OCI-LY1 (cell line): ENCODE results near the gene OR10J4.

Source experiments
- H2AFZ ChIP-seq: fragments of 200-600 bp; sonication (generic), shearing (Covaris generic); 2 replicates; pipeline ENCODE4 v1.6.0; 2014; ENCODE audit warnings: antibody characterized with exemption, mild to moderate bottlenecking, low read length
- H3F3A ChIP-seq: fragments of 200-600 bp; sonication (generic), shearing (Covaris generic); 2 replicates; pipeline ENCODE4 v1.6.0; 2014; ENCODE audit warnings: mild to moderate bottlenecking, antibody characterized with exemption, low read length, moderate library complexity; ENCODE audit not compliant: insufficient read depth
- H3K27ac ChIP-seq: fragments of 200-600 bp; sonication (generic); 2 replicates; pipeline ENCODE4 v1.5.1; 2014; ENCODE audit warnings: low read length, mixed run types, mild to moderate bottlenecking, low read depth; ENCODE audit not compliant: poor library complexity, severe bottlenecking
- H3K27me3 ChIP-seq: fragments of 200-600 bp; sonication (generic); 2 replicates; pipeline ENCODE4 v1.6.0; 2014; ENCODE audit warnings: antibody characterized with exemption, mild to moderate bottlenecking, low read length, moderate library complexity; ENCODE audit not compliant: insufficient read depth
- H3K36me3 ChIP-seq: fragments of 200-600 bp; sonication (generic); 2 replicates; pipeline ENCODE4 v1.6.1; 2014; ENCODE audit warnings: mild to moderate bottlenecking, antibody characterized with exemption, low read length, moderate library complexity, mixed read lengths; ENCODE audit not compliant: insufficient read depth
- H3K4me1 ChIP-seq: fragments of 200-600 bp; sonication (generic); 2 replicates; pipeline ENCODE4 v1.5.1; 2014; ENCODE audit warnings: mild to moderate bottlenecking, low read length, moderate library complexity; ENCODE audit not compliant: insufficient read depth, severe bottlenecking
- H3K4me2 ChIP-seq: fragments of 200-600 bp; sonication (generic), shearing (Covaris generic); 2 replicates; pipeline ENCODE4 v1.6.1; 2014; ENCODE audit warnings: low read length
- H3K4me3 ChIP-seq: fragments of 200-600 bp; sonication (generic); 2 replicates; pipeline ENCODE4 v1.5.1; 2014; ENCODE audit warnings: low read length, low read depth, mild to moderate bottlenecking, mixed read lengths; ENCODE audit not compliant: poor library complexity, severe bottlenecking
- H3K79me2 ChIP-seq: fragments of 200-600 bp; shearing (Covaris generic); 2 replicates; pipeline ENCODE4 v1.6.1; 2016; ENCODE audit warnings: mixed run types, low read length, mixed read lengths; ENCODE audit not compliant: insufficient read depth
- H3K9ac ChIP-seq: fragments of 200-600 bp; sonication (generic), shearing (Covaris generic); 2 replicates; pipeline ENCODE4 v1.6.1; 2014; ENCODE audit warnings: mild to moderate bottlenecking, low read length, mixed read lengths
- H3K9me2 ChIP-seq: fragments of 200-600 bp; sonication (generic), shearing (Covaris generic); 2 replicates; pipeline ENCODE4 v1.6.1; 2014; ENCODE audit warnings: low read depth, mild to moderate bottlenecking, low read length, mixed read lengths
- H3K9me3 ChIP-seq: fragments of 200-600 bp; shearing (Covaris generic); 2 replicates; pipeline ENCODE4 v1.6.1; 2014; ENCODE audit warnings: low read length, mixed read lengths
- H4K20me1 ChIP-seq: fragments of 200-600 bp; sonication (generic), shearing (Covaris generic); 2 replicates; pipeline ENCODE4 v1.6.0; 2016; ENCODE audit warnings: mild to moderate bottlenecking, low read length; ENCODE audit not compliant: insufficient read depth
- EZH2 ChIP-seq: fragments of 200-600 bp; sonication (generic), shearing (Covaris generic); IDR thresholded peaks from 2 replicates; pipeline ENCODE4 v1.8.0; 2017; ENCODE audit warnings: borderline replicate concordance, mixed run types, mild to moderate bottlenecking, antibody characterized with exemption, low read length, moderate library complexity, mixed read lengths
- TF ChIP-seq, protein P1 (sequence below): fragments of 200-600 bp; sonication (generic), shearing (Covaris generic); IDR thresholded peaks from 2 replicates; pipeline ENCODE4 v1.5.1; 2017; ENCODE audit warnings: mild to moderate bottlenecking, antibody characterized with exemption, low read length, moderate library complexity, mixed read lengths

OR10J4 gene

GRCh38 chr1:159441360-159441759, 9.4 kb downstream of the OR10J4 start:
- Histone ChIP-seq H2AFZ (no peak overlapping the region), H3K4me2 (no peak overlapping the region), H3K36me3 (no peaks in the 10 kb centered on the region), H3K79me2 (no peaks in the 10 kb centered on the region), H3K27me3 (no peaks in the 10 kb centered on the region), H3K4me3 (no peak overlapping the region), H4K20me1 (no peaks in the 10 kb centered on the region), H3K9me2 (no peaks in the 10 kb centered on the region), H3K9me3 (no peaks in the 10 kb centered on the region), H3K9ac (no peak overlapping the region), H3F3A (no peaks in the 10 kb centered on the region), H3K27ac (no peak overlapping the region), H3K4me1 (no peaks in the 10 kb centered on the region)
- TF ChIP-seq, protein P1, sequence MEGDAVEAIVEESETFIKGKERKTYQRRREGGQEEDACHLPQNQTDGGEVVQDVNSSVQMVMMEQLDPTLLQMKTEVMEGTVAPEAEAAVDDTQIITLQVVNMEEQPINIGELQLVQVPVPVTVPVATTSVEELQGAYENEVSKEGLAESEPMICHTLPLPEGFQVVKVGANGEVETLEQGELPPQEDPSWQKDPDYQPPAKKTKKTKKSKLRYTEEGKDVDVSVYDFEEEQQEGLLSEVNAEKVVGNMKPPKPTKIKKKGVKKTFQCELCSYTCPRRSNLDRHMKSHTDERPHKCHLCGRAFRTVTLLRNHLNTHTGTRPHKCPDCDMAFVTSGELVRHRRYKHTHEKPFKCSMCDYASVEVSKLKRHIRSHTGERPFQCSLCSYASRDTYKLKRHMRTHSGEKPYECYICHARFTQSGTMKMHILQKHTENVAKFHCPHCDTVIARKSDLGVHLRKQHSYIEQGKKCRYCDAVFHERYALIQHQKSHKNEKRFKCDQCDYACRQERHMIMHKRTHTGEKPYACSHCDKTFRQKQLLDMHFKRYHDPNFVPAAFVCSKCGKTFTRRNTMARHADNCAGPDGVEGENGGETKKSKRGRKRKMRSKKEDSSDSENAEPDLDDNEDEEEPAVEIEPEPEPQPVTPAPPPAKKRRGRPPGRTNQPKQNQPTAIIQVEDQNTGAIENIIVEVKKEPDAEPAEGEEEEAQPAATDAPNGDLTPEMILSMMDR = no peak
- TF ChIP-seq EZH2 = no peak

DNA sequence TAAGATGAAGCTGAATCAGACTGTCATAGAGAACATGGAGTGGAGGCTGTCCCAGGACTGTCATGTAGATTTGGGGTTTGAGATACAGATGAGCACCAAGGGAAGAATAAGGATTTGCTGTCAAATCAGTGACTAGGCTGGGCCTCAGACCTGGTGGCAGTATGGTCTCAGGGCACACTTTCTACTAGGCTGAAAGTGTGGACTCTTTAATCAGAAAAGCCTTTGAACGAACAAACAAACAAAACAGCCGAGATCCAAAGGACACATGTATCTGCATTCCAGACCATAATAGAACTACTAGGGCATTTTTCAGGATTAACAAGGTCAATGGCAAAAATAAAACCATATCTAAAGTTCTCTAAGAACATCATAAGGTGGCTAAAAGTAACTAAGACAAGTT, 10.4 kb downstream of the OR10J4 start:
- no peak overlapping the region for H2AFZ ChIP-seq
- H3K27me3 ChIP-seq = no peaks in the 10 kb centered on the region
- H4K20me1 ChIP-seq = no peaks in the 10 kb centered on the region
- no peaks in the 10 kb centered on the region for H3K4me1 ChIP-seq
- no peaks in the 10 kb centered on the region for H3K36me3 ChIP-seq
- no peaks in the 10 kb centered on the region for H3F3A ChIP-seq
- H3K4me3 ChIP-seq = no peak overlapping the region
- no peak overlapping the region for H3K9ac ChIP-seq
- no peaks in the 10 kb centered on the region for H3K9me2 ChIP-seq
- TF ChIP-seq, protein P1 = no peak
- no peak for TF ChIP-seq EZH2
- no peaks in the 10 kb centered on the region for H3K9me3 ChIP-seq
- H3K27ac ChIP-seq = no peak overlapping the region
- H3K79me2 ChIP-seq = no peaks in the 10 kb centered on the region
- H3K4me2 ChIP-seq = no peak overlapping the region

DNA sequence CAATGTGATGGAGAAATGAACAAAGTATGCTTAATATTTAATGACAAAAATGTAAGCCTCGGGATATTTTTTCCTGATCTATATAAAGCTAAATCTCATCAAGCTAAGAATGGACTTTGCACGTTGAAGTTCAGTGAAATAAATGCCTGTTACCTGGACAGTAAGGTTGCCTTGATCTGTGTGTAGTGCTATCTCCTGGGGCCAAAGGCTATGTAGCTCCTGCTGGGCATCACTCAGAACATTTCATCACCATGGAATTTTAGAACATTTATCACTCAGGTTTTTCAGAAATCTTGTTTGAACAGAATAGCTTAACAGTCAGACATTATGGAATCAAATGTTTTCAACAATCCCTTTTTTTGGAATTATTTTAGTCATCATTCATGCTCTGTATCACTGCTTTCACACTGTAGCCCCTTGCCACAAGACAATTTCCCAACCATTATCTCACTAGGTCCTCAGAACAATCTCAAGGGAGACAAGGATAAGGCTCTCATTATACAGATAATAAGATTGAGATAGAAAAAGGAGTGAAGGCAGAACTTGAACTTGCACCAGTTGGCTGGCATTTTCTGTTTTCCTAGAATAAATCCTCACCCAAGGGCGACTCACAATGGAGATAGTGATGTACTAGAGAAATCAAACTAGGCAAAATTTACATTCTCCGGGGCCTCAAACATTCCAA, 11.2 kb downstream of the OR10J4 start:
- no peak overlapping the region for H3K9ac ChIP-seq
- no peaks in the 10 kb centered on the region for H3K4me1 ChIP-seq
- H3K4me3 ChIP-seq = no peak overlapping the region
- H3K79me2 ChIP-seq = no peaks in the 10 kb centered on the region
- no peaks in the 10 kb centered on the region for H3K27me3 ChIP-seq
- H3F3A ChIP-seq = no peaks in the 10 kb centered on the region
- no peak overlapping the region for H3K27ac ChIP-seq
- TF ChIP-seq, protein P1 = no peak
- TF ChIP-seq EZH2 = no peak
- H3K4me2 ChIP-seq = no peak overlapping the region
- no peaks in the 10 kb centered on the region for H3K36me3 ChIP-seq
- no peaks in the 10 kb centered on the region for H3K9me3 ChIP-seq
- H2AFZ ChIP-seq = no peak overlapping the region
- H4K20me1 ChIP-seq = no peaks in the 10 kb centered on the region
- no peaks in the 10 kb centered on the region for H3K9me2 ChIP-seq
